MM.1S (cell line): ENCODE results near the gene SORBS2.

Source experiments
- DNase-seq: peaks from one replicate; pipeline ENCODE4 v3.0.0-alpha.2; 2015
- H2AFZ ChIP-seq: fragments of 300-600 bp; sonication (generic); 2 replicates; pipeline ENCODE4 v1.6.0; 2016; ENCODE audit warnings: antibody characterized with exemption, low read length
- H3F3A ChIP-seq: fragments of 300-600 bp; sonication (generic); 2 replicates; pipeline ENCODE4 v1.6.1; 2016; ENCODE audit warnings: mild to moderate bottlenecking, antibody characterized with exemption, low read length, moderate library complexity, mixed read lengths; ENCODE audit not compliant: insufficient read depth
- H3K27ac ChIP-seq: fragments of 300-600 bp; sonication (generic); 2 replicates; pipeline ENCODE4 v1.5.1; 2016; ENCODE audit warnings: mild to moderate bottlenecking, low read length
- H3K27me3 ChIP-seq: fragments of 300-600 bp; sonication (generic); replicated peaks from 2 replicates; pipeline ENCODE4 v1.6.0; 2016; ENCODE audit warnings: low read length; ENCODE audit not compliant: insufficient read depth
- H3K36me3 ChIP-seq: fragments of 300-600 bp; sonication (generic); replicated peaks from 2 replicates; pipeline ENCODE4 v1.6.1; 2016; ENCODE audit warnings: mild to moderate bottlenecking, low read length, mixed read lengths; ENCODE audit not compliant: insufficient read depth
- H3K4me1 ChIP-seq: fragments of 300-600 bp; sonication (generic); 2 replicates; pipeline ENCODE4 v1.6.1; 2016; ENCODE audit warnings: low read length, mixed read lengths
- H3K4me2 ChIP-seq: fragments of 300-600 bp; sonication (generic); 2 replicates; pipeline ENCODE4 v1.6.0; 2016; ENCODE audit warnings: low read depth, low read length
- H3K4me3 ChIP-seq: fragments of 300-600 bp; sonication (generic); 2 replicates; pipeline ENCODE4 v1.5.1; 2016; ENCODE audit warnings: low read length, mixed read lengths
- H3K79me2 ChIP-seq: fragments of 300-600 bp; sonication (generic); 2 replicates; pipeline ENCODE4 v1.6.1; 2016; ENCODE audit warnings: mixed run types, low read length, mixed read lengths
- H3K9ac ChIP-seq: fragments of 300-600 bp; sonication (generic); 2 replicates; pipeline ENCODE4 v1.6.1; 2016; ENCODE audit warnings: low read length, mixed read lengths
- H3K9me2 ChIP-seq: fragments of 300-600 bp; sonication (generic); replicated peaks from 2 replicates; pipeline ENCODE4 v1.6.1; 2016; ENCODE audit warnings: mild to moderate bottlenecking, low read length, mixed read lengths; ENCODE audit not compliant: insufficient read depth
- H3K9me3 ChIP-seq: fragments of 300-600 bp; sonication (generic); replicated peaks from 2 replicates; pipeline ENCODE4 v1.6.1; 2016; ENCODE audit warnings: mild to moderate bottlenecking, low read length, mixed read lengths; ENCODE audit not compliant: insufficient read depth
- H4K20me1 ChIP-seq: fragments of 300-600 bp; sonication (generic); 2 replicates; pipeline ENCODE4 v1.6.1; 2016; ENCODE audit warnings: mild to moderate bottlenecking, low read length, moderate library complexity, mixed read lengths; ENCODE audit not compliant: insufficient read depth
- CTCF ChIP-seq: fragments of 300-600 bp; sonication (generic); IDR thresholded peaks from 2 replicates; pipeline ENCODE4 v1.5.1; 2016; ENCODE audit warnings: antibody characterized with exemption, low read length, mixed read lengths
- EZH2 ChIP-seq: fragments of 300-600 bp; sonication (generic); optimal IDR thresholded peaks from 2 replicates; pipeline ENCODE3; 2017; ENCODE audit warnings: low read depth, mild to moderate bottlenecking, antibody characterized with exemption, low read length, mixed read lengths
- EZH2phosphoT487 ChIP-seq: fragments of 300-600 bp; sonication (generic); IDR thresholded peaks from 2 replicates; pipeline ENCODE4 v1.6.1; 2018; ENCODE audit warnings: antibody characterized with exemption, low read length

SORBS2 gene

GRCh38 chr4:185722029-185722316, 90.0 kb downstream of the SORBS2 start:
- Histone ChIP-seq H3K79me2 (no peaks in the 10 kb centered on the region), H3K4me3 (no peak overlapping the region), H3K4me2 (no peak overlapping the region), H3K9me2 (no peaks in the 10 kb centered on the region), H3K27me3 (no peaks in the 10 kb centered on the region), H4K20me1 (no peaks in the 10 kb centered on the region), H2AFZ (no peak overlapping the region), H3F3A (no peaks in the 10 kb centered on the region), H3K4me1 (no peaks in the 10 kb centered on the region), H3K36me3 (no peaks in the 10 kb centered on the region), H3K27ac (no peak overlapping the region), H3K9ac (no peak overlapping the region), H3K9me3 (no peaks in the 10 kb centered on the region)
- no peak for DNase-seq
- TF ChIP-seq CTCF (no peak), EZH2phosphoT487 (no peak), EZH2 (no peak)

- Histone ChIP-seq H3K27ac (no peak overlapping the region), H3K79me2 (no peaks in the 10 kb centered on the region), H3K9me2 (no peaks in the 10 kb centered on the region), H4K20me1 (no peaks in the 10 kb centered on the region), H3K4me1 (no peaks in the 10 kb centered on the region), H3K36me3 (no peaks in the 10 kb centered on the region), H3K27me3 (no peaks in the 10 kb centered on the region), H3K4me3 (no peak overlapping the region), H3K4me2 (no peak overlapping the region), H3K9ac (no peak overlapping the region), H3K9me3 (no peaks in the 10 kb centered on the region), H3F3A (no peaks in the 10 kb centered on the region), H2AFZ (no peak overlapping the region)
- DNase-seq: no peak
- TF ChIP-seq EZH2 (no peak), EZH2phosphoT487 (no peak), CTCF (no peak)
Measured at GRCh38 chr4:185721190-185722028, 90.6 kb downstream of the SORBS2 start.

GRCh38 chr4:185719500-185719858, 92.5 kb downstream of the SORBS2 start:
- Histone ChIP-seq H3K79me2 (no peaks in the 10 kb centered on the region), H3K4me3 (no peak overlapping the region), H3K27me3 (no peaks in the 10 kb centered on the region), H3F3A (no peaks in the 10 kb centered on the region), H2AFZ (no peak overlapping the region), H3K9me3 (no peaks in the 10 kb centered on the region), H3K9ac (no peak overlapping the region), H4K20me1 (no peaks in the 10 kb centered on the region), H3K4me2 (no peak overlapping the region), H3K9me2 (no peaks in the 10 kb centered on the region), H3K4me1 (no peaks in the 10 kb centered on the region), H3K27ac (no peak overlapping the region), H3K36me3 (no peaks in the 10 kb centered on the region)
- DNase-seq: no peak
- TF ChIP-seq EZH2: no peak
- no peak for TF ChIP-seq CTCF
- no peak for TF ChIP-seq EZH2phosphoT487
